Ishikawa (cell line): ENCODE measurements around the gene AKAP11.

Source experiments
- CEBPB ChIP-seq: IDR thresholded peaks from 2 replicates; pipeline ENCODE4 v1.6.1; 2012
- CREB1 ChIP-seq: IDR thresholded peaks from 2 replicates; pipeline ENCODE4 v1.6.1; 2012; ENCODE audit warnings: low read depth
- EGR1 ChIP-seq: IDR thresholded peaks from 2 replicates; pipeline ENCODE4 v1.6.1; 2012
- EP300 ChIP-seq: IDR thresholded peaks from 2 replicates; pipeline ENCODE4 v1.6.1; 2012; ENCODE audit warnings: borderline replicate concordance
- FOXM1 ChIP-seq: IDR thresholded peaks from 2 replicates; pipeline ENCODE4 v1.6.1; 2012; ENCODE audit warnings: low read depth, borderline replicate concordance
- NFIC ChIP-seq: IDR thresholded peaks from 2 replicates; pipeline ENCODE4 v1.6.1; 2012
- RAD21 ChIP-seq: IDR thresholded peaks from 2 replicates; pipeline ENCODE4 v1.6.1; 2012; ENCODE audit warnings: low read depth
- TAF1 ChIP-seq: IDR thresholded peaks from 2 replicates; pipeline ENCODE4 v1.6.1; 2012; ENCODE audit warnings: low read depth, mild to moderate bottlenecking
- TCF12 ChIP-seq: IDR thresholded peaks from 2 replicates; pipeline ENCODE4 v1.6.1; 2012; ENCODE audit warnings: low read depth
- TEAD4 ChIP-seq: IDR thresholded peaks from 2 replicates; pipeline ENCODE4 v1.6.1; 2012
- YY1 ChIP-seq: IDR thresholded peaks from 2 replicates; pipeline ENCODE4 v1.6.1; 2012; ENCODE audit warnings: low read depth
- ZBTB7A ChIP-seq: IDR thresholded peaks from 2 replicates; pipeline ENCODE4 v1.6.1; 2012; ENCODE audit warnings: low read depth
- TF ChIP-seq, protein P1 (sequence below): IDR thresholded peaks from 2 replicates; pipeline ENCODE4 v1.6.1; 2012; ENCODE audit warnings: low read depth, mild to moderate bottlenecking
- TF ChIP-seq, protein P2 (sequence below): IDR thresholded peaks from 2 replicates; pipeline ENCODE4 v1.6.1; 2012
- TF ChIP-seq, protein P3 (sequence below): IDR thresholded peaks from 2 replicates; pipeline ENCODE4 v1.6.1; 2012

The AKAP11 gene

DNA sequence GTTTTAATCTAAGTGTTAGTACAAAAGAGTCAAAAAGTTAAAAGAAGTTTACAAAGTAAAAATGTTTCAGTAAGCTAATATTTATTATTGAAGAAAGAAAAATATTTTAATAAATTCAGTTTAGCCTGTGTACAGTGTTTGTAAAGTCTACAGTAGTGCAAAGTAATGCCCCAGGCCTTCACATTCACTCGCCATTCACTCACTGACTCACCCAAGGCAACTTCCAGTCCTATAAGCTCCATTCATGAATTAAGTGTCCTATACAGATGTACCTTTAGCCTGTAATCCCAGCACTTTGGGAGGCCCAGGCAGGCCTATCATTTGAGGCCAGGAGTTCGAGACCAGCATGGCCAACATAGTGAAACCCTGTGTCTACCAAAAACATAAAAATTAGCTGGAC lies 24.1 kb upstream of the AKAP11 start:
- no peak for TF ChIP-seq NFIC
- TF ChIP-seq, protein P1, sequence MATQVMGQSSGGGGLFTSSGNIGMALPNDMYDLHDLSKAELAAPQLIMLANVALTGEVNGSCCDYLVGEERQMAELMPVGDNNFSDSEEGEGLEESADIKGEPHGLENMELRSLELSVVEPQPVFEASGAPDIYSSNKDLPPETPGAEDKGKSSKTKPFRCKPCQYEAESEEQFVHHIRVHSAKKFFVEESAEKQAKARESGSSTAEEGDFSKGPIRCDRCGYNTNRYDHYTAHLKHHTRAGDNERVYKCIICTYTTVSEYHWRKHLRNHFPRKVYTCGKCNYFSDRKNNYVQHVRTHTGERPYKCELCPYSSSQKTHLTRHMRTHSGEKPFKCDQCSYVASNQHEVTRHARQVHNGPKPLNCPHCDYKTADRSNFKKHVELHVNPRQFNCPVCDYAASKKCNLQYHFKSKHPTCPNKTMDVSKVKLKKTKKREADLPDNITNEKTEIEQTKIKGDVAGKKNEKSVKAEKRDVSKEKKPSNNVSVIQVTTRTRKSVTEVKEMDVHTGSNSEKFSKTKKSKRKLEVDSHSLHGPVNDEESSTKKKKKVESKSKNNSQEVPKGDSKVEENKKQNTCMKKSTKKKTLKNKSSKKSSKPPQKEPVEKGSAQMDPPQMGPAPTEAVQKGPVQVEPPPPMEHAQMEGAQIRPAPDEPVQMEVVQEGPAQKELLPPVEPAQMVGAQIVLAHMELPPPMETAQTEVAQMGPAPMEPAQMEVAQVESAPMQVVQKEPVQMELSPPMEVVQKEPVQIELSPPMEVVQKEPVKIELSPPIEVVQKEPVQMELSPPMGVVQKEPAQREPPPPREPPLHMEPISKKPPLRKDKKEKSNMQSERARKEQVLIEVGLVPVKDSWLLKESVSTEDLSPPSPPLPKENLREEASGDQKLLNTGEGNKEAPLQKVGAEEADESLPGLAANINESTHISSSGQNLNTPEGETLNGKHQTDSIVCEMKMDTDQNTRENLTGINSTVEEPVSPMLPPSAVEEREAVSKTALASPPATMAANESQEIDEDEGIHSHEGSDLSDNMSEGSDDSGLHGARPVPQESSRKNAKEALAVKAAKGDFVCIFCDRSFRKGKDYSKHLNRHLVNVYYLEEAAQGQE, result no peak
- TF ChIP-seq CREB1, result no peak
- TF ChIP-seq TEAD4, result no peak
- TF ChIP-seq EGR1, result no peak
- TF ChIP-seq TCF12, result no peak
- TF ChIP-seq YY1, result no peak
- TF ChIP-seq, protein P2, sequence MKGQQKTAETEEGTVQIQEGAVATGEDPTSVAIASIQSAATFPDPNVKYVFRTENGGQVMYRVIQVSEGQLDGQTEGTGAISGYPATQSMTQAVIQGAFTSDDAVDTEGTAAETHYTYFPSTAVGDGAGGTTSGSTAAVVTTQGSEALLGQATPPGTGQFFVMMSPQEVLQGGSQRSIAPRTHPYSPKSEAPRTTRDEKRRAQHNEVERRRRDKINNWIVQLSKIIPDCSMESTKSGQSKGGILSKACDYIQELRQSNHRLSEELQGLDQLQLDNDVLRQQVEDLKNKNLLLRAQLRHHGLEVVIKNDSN, result no peak
- TF ChIP-seq TAF1, result no peak
- TF ChIP-seq RAD21, result no peak
- no peak for TF ChIP-seq CEBPB
- TF ChIP-seq, protein P3, sequence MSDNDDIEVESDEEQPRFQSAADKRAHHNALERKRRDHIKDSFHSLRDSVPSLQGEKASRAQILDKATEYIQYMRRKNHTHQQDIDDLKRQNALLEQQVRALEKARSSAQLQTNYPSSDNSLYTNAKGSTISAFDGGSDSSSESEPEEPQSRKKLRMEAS, result no peak
- TF ChIP-seq ZBTB7A, result no peak
- no peak for TF ChIP-seq FOXM1
- TF ChIP-seq EP300, result no peak

DNA sequence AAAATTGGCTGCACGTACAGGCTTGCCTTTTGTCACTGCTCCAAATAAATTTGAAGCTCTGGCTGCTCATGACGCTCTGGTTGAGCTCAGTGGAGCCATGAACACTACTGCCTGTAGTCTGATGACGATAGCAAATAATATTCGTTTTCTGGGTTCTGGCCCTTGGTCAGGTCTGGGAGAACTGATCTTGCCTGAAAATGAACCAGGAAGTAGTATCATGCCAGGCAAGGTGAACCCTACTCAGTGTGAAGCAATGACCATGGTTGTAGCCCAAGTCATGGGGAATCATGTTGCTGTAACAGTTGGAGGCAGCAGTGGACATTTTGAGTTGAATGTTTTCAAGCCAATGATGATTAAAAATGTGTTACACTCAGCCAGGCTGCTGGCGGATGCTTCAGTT lies 16.1 kb upstream of the AKAP11 start:
- TF ChIP-seq TAF1 (no peak), NFIC (no peak), EP300 (no peak)
- TF ChIP-seq, protein P1, result no peak

DNA sequence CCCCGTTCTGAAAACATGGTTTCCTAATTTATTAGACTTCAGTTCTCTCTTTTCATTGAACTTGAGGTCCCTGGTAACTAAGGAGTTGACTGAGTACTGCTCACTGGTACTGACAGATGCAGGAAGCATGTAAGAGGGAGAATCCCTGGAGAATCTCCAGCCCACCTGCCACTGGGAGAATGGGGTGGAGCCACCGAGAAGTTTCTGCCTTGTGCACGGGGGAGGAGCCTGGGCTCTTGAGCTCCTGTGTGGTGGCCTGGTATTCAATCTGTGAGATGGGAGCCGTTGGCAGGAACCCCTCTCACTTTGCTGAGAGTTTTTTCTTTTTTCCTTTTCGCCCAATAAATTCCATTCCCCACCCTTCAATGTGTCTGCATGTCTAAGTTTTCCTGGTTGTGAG lies 13.2 kb upstream of the AKAP11 start:
- no peak for TF ChIP-seq TAF1
- no peak for TF ChIP-seq EGR1

DNA sequence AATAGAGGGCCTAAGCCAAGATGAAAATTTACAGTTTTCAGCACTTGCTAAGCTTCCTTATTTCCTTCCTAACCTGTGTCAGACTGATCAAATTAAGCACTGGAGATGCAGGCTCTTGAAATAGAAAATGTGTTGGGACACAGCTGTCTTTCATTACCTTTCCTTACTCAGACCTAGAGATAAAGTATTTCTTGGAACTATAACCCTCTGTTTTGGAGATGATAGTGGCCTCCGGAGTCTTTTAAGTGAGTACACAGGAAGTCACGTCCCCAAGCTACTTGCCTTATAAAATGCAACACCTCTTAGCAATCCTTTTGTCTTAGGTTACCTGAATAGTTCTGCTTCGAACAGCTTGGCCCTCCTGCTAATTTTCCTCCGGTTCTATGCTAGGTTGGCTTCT lies 12.4 kb upstream of the AKAP11 start:
- no peak for TF ChIP-seq TCF12
- TF ChIP-seq FOXM1, result no peak
- no peak for TF ChIP-seq ZBTB7A
- TF ChIP-seq TAF1, result no peak
- no peak for TF ChIP-seq CEBPB
- no peak for TF ChIP-seq EP300
- TF ChIP-seq, protein P3, result no peak
- TF ChIP-seq, protein P2, result no peak
- TF ChIP-seq, protein P1, result no peak

DNA sequence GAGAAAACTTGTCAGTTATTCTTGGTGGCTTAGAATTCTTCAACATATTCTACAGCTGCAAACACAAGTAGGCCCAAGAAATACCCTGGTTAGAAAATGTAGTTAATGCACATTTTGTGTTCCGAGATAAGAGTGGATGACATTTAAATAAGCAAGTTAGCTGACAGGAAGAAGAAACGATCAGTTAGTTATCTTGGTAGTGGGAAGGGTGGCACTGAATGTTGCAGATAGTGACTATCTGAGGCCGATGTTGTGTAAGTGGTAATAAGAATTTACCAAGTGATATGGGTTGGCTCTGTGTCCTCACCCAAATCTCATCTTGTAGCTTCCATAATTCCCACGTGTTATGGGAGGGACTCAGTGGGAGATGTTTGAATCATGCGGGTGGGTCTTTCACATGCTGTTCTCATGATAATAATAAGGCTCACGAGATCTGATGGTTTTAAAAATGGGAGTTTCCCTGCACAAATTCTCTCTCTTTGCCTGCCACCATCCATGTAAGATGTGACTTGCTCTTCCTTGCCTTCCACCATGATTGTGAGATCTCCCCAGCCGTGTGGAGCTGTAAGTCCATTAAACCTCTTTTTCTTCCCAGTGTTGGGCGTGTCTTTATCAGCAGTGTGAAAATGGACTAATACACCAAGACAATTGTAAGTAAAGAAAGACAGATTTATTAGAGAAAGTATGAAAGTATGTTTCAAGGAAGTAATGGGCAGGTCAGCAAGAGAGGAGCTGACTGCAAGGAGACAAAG lies 10.9 kb upstream of the AKAP11 start:
- TF ChIP-seq CREB1, result no peak
